Esophagus muscularis mucosa (tissue), 4 donors: ENCODE measurements around the gene CAPZB. TPM values are rescaled to one million over a fixed set of nuclear protein-coding genes. Genes with fewer than 3 reads are reported as not detected.
A peak's percentile ranks its signal among the peaks of the same experiment; 100 is the strongest.

Experiments used
- DNase-seq: peaks from one replicate; pipeline ENCODE4 v3.0.0-alpha.2; 2017; ENCODE audit errors: extremely low spot score
- H3K27ac ChIP-seq, 4 donors: fragments of 200-600 bp; sonication (generic); replicated peaks in 1 of 4; 1 replicate in 3 of 4; 2 replicates in 1 of 4; pipeline ENCODE4 v1.5.1; 2016 to 2019; ENCODE audit warnings: mild to moderate bottlenecking in 1 of 4
- H3K27me3 ChIP-seq, 4 donors: fragments of 200-600 bp; sonication (generic); one replicate each; pipeline versions ENCODE4 v1.5.1 to v1.6.0; 2016 to 2019
- H3K36me3 ChIP-seq, 4 donors: fragments of 200-600 bp; sonication (generic); one replicate each; pipeline ENCODE4 v1.5.1; 2016 to 2019
- H3K4me1 ChIP-seq, 4 donors: fragments of 200-600 bp; sonication (generic); one replicate each; pipeline ENCODE4 v1.5.1; 2016 to 2019
- H3K4me3 ChIP-seq, 4 donors: fragments of 200-600 bp; sonication (generic); 1 replicate in 2 of 4; 2 replicates in 2 of 4; pipeline ENCODE4 v1.5.1; 2016 to 2019; ENCODE audit warnings: mild to moderate bottlenecking in 4 of 4, moderate library complexity in 1 of 4
- H3K9me3 ChIP-seq, 4 donors: fragments of 200-600 bp; sonication (generic); 1 replicate in 3 of 4; 2 replicates in 1 of 4; pipeline ENCODE4 v1.5.1; 2016 to 2019
- EP300 ChIP-seq: sonication (generic); formaldehyde crosslinking; IDR thresholded peaks from one replicate; pipeline ENCODE4 v1.6.1; 2017; ENCODE audit warnings: antibody characterized with exemption
- POLR2A ChIP-seq: fragments of 450-650 bp; IDR thresholded peaks from one replicate; pipeline ENCODE4 v1.6.1; 2017; ENCODE audit warnings: antibody characterized with exemption, moderate library complexity, mild to moderate bottlenecking, low read depth
- POLR2AphosphoS5 ChIP-seq, 2 donors: sonication (generic); formaldehyde crosslinking; IDR thresholded peaks; one replicate each; pipeline ENCODE4 v1.6.1; 2017; ENCODE audit warnings: antibody characterized with exemption in 2 of 2
- WGBS: methylation state at CpG from one replicate; pipeline ENCODE4 v1.1.5; 2018; 5-methylcytosine and 5-hydroxymethylcytosine counted together
- intact Hi-C: fragments of 100-400 bp; cut with DNase I; formaldehyde crosslinking; loops from one replicate; pipeline ENCODE4 v1.15.1; 2023
- total RNA-seq, 4 donors: library from RNA; depleted of rRNA; stranded (reverse); fragments of >200 nt; gene quantifications; one replicate each; pipeline versions ENCODE4 v1.1.0 to v1.2.1, GENCODE V29; 2016
- TF ChIP-seq, protein P1 (sequence below), 3 experiments: fragments of 200-600 bp in 2 of 3; fragments of 450-650 bp in 1 of 3; sonication (generic) in 2 of 3; IDR thresholded peaks; one replicate each; pipeline ENCODE4 v1.5.1; 2017 to 2019; ENCODE audit warnings: antibody characterized with exemption in 3 of 3, mild to moderate bottlenecking in 2 of 3, moderate library complexity in 1 of 3

Gene CAPZB
- total RNA-seq, 4 donors from 2014 or later = 186 to 261 (median 203) TPM

DNA sequence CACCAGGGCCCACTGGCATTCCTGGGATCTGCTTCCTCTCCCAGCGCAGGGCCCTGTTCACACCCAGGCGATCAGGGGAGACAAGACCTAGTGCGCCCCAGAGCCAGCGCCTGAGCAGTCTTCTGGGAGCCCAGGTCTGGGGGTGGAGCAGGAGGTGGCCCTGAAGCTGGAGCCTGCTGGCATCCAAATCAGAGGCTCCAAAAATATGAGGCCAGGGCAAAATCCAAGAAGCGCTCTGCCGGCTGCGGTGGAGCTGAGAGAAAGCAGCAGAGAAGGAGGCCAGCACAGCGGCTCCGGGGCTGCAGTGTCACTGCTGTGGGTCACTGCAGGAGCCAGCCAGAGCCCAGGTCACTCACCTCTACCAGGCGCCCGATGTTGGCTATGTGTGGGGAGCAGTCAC is 140.5 kb downstream of the CAPZB start:
- DNase-seq = no peak
- Histone ChIP-seq H3K27ac (peak overlapping the region; percentile 32 to 58 (median 38)), H3K9me3 (no peaks in the 10 kb centered on the region), H3K4me3 (no peak overlapping the region), H3K36me3 (peaks cover 17 to 81% (median 71%) of the 10 kb centered on the region in 4 donors), H3K27me3 (no peaks in the 10 kb centered on the region), H3K4me1 (peaks cover 9 to 76% (median 71%) of the 10 kb centered on the region in 4 donors)
- TF ChIP-seq POLR2AphosphoS5 (IDR thresholded peaks at IDR 0.05) (no peak), EP300 (no peak), POLR2A (no peak)
- TF ChIP-seq, protein P1, sequence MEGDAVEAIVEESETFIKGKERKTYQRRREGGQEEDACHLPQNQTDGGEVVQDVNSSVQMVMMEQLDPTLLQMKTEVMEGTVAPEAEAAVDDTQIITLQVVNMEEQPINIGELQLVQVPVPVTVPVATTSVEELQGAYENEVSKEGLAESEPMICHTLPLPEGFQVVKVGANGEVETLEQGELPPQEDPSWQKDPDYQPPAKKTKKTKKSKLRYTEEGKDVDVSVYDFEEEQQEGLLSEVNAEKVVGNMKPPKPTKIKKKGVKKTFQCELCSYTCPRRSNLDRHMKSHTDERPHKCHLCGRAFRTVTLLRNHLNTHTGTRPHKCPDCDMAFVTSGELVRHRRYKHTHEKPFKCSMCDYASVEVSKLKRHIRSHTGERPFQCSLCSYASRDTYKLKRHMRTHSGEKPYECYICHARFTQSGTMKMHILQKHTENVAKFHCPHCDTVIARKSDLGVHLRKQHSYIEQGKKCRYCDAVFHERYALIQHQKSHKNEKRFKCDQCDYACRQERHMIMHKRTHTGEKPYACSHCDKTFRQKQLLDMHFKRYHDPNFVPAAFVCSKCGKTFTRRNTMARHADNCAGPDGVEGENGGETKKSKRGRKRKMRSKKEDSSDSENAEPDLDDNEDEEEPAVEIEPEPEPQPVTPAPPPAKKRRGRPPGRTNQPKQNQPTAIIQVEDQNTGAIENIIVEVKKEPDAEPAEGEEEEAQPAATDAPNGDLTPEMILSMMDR (IDR thresholded peaks at IDR 0.05) = no peak
- 93% methylated on average over 11 of the region's 11 CpGs for WGBS
- intact Hi-C loops = loop anchor here (2.0 to 5.0 kb wide), 3 partner anchors 37 to 306 kb away; no protein-coding TSS in a partner anchor

DNA sequence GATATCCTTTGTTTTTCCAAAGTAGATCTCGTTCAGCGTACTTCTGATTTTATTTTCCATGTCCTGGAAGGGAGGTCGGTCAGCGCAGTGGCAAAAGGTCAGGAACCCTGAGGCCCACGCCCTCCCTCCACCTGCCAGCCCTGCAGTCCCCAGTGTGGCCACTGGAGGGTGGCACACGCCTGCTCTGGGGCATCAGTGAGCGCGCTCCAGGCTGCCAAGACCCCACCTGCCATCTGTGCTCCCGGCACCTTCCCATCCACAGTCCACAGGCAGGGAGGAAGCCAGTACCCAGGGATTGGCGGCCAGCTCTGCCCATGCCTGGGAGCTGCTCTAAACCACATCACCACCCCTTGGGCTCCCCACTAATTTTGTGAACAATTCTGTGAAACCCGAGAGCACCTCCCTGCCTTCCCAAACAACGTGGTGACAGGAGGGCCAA is 140.9 kb downstream of the CAPZB start:
- no peak for DNase-seq
- Histone ChIP-seq H3K27ac (peak overlapping the region; percentile 32 to 58 (median 38)), H3K36me3 (peaks cover 17 to 81% (median 71%) of the 10 kb centered on the region in 4 donors), H3K9me3 (no peaks in the 10 kb centered on the region), H3K4me3 (no peak overlapping the region), H3K4me1 (peaks cover 9 to 72% (median 68%) of the 10 kb centered on the region in 4 donors), H3K27me3 (no peaks in the 10 kb centered on the region)
- 40% methylated on average over 10 of the region's 12 CpGs for WGBS
- TF ChIP-seq, protein P1 (IDR thresholded peaks at IDR 0.05) = peak; percentile 88 to 98 (median 96)
- TF ChIP-seq EP300 (no peak), POLR2AphosphoS5 (IDR thresholded peaks at IDR 0.05) (peak; percentile 59 to 64)
- intact Hi-C loops = loop anchor here (2.0 to 5.0 kb wide), 2 partner anchors 133 to 306 kb away; no protein-coding TSS in a partner anchor

DNA sequence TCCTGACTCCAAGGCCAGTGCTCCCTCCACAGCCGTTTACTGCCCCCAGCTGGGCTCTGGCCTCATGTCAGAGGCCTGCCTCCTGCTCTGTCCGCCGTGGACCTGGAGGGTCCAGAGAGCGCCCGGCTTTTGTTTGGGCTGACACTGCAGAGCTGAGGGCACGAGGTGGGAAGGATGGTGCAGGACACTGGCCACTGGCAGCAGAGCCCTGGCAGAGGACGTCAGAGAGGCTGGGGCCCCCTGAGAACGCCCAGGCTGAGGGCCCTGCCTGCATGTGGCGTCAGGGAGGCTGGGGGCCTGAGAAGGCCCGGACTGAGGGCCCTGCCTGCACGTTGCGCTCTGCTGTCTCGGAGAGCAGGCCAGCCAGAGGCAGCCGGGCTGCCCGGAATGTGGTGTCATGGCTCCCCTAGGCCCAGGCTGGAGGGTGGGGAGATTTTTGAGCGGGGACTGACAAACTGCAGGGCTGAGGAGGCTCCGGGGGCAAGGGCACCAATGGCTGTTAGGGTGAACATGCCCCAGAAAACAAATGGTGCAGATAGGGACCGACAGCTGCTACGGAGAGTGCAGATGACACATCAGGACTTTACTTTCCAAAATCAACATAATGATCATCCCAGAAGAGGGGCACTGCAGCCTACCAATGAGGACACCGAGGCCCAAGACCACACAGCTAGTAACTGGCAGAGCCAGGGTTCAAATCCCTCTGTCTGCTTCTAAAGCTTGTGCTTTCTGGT is 141.6 kb downstream of the CAPZB start:
- intact Hi-C loops = loop anchor here (2.0 to 5.0 kb wide), 2 partner anchors 134 to 307 kb away; no protein-coding TSS in a partner anchor

DNA sequence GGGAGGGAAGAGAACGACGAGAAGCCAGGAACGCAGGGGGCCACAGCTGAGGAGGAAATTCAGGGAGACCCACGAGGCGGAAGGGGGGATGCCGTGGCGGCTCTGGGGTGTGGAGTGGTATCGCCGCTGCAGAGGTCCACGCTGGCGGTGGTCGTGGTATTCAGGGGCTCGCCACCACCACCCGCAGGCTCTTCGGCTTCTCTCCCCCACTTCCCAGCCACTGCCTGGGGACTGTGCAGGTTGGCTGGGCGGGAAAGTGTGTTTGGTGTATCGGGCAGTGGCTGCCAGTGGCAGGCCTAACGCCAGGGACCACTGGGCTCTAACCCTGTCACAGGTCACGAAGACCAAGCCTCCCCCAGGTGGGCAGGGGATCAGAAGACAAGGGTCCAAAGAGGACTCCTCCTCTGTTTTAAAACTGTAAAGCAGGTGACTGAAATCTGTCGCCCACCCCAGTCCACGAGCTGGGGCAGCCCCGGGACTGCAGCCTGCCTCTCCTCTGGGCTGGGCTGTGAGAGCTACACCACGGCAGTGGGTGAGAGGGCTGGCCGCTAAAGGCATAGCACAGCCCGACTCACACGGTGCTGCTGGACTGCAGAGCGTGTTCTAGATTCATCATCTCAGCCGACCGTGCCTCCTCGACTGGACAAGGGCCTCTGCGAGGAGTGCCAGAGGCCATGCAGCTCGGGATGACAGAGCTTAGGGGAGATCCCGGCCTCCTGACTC is 142.3 kb downstream of the CAPZB start:
- peaks cover 18 to 81% (median 76%) of the 10 kb centered on the region in 4 donors for H3K36me3 ChIP-seq

More for the DNA sequence above, 141.6 kb downstream of the CAPZB start:
- no peak for TF ChIP-seq POLR2AphosphoS5 (IDR thresholded peaks at IDR 0.05)
- TF ChIP-seq, protein P1 (IDR thresholded peaks at IDR 0.05) = no peak
- no peak for TF ChIP-seq POLR2A
- no peak for TF ChIP-seq EP300
- peaks cover 9 to 66% (median 62%) of the 10 kb centered on the region in 4 donors for H3K4me1 ChIP-seq
- H3K36me3 ChIP-seq = peaks cover 18 to 81% (median 71%) of the 10 kb centered on the region in 4 donors
- no peak for DNase-seq
- 94% methylated on average over 6 of the region's 20 CpGs for WGBS
- no peaks in the 10 kb centered on the region for H3K27me3 ChIP-seq
- peak overlapping the region; percentile 32 to 56 (median 38) for H3K27ac ChIP-seq
- H3K4me3 ChIP-seq = no peak overlapping the region
- H3K9me3 ChIP-seq = no peaks in the 10 kb centered on the region

More for the DNA sequence above, 142.3 kb downstream of the CAPZB start:
- DNase-seq = no peak
- intact Hi-C loops = loop anchor here (5.0 kb wide), 1 partner anchor 134 kb away; no protein-coding TSS in a partner anchor
- Histone ChIP-seq H3K9me3 (no peaks in the 10 kb centered on the region), H3K27me3 (no peaks in the 10 kb centered on the region), H3K27ac (peak overlapping the region; percentile 32 to 56 (median 38)), H3K4me1 (peaks cover 9 to 64% (median 55%) of the 10 kb centered on the region in 4 donors), H3K4me3 (no peak overlapping the region)
- 72% methylated on average over 27 of the region's 33 CpGs for WGBS
- TF ChIP-seq EP300 (no peak), POLR2A (no peak), POLR2AphosphoS5 (IDR thresholded peaks at IDR 0.05) (no peak)
- TF ChIP-seq, protein P1 (IDR thresholded peaks at IDR 0.05) = no peak
